Measurements from ENCODE around the gene SLC25A26. TPM values are rescaled to one million over a fixed set of nuclear protein-coding genes. Genes with fewer than 3 reads are reported as not detected.

The SLC25A26 gene
- total RNA-seq, 3 donors from 2014 or later, result 15.9 to 25.8 (median 20.2) TPM

- no peak for TF ChIP-seq CTCF (IDR thresholded peaks at IDR 0.05)
- H3K4me1 ChIP-seq (ENCODE audit: low read depth), result no peaks in the 10 kb centered on the region
- H3K4me3 ChIP-seq, result no peak overlapping the region
- intact Hi-C loops (cut with DNase I, micrococcal nuclease), result no loop called here
- DNase-seq (no peak), ATAC-seq (no peak)
- H3K9me3 ChIP-seq, result no peaks in the 10 kb centered on the region
- no peaks in the 10 kb centered on the region for H3K36me3 ChIP-seq (ENCODE audit: low read depth)
These were observed 21.7 kb upstream of the SLC25A26 start for GRCh38 chr3:66199089-66199473.

GRCh38 chr3:66200147-66200546 lies 20.7 kb upstream of the SLC25A26 start:
- peak in 1 of 3 donors; percentile 21 for DNase-seq
- peak; percentile 63 for ATAC-seq
- no peaks in the 10 kb centered on the region for H3K36me3 ChIP-seq (ENCODE audit: low read depth)
- intact Hi-C loops (cut with DNase I, micrococcal nuclease), result no loop called here
- no peaks in the 10 kb centered on the region for H3K9me3 ChIP-seq
- no peaks in the 10 kb centered on the region for H3K4me1 ChIP-seq (ENCODE audit: low read depth)
- no peak overlapping the region for H3K4me3 ChIP-seq
- no peak for TF ChIP-seq CTCF (IDR thresholded peaks at IDR 0.05)

- TF ChIP-seq CTCF (IDR thresholded peaks at IDR 0.05), result no peak
- DNase-seq (no peak), ATAC-seq (no peak)
- intact Hi-C loops (cut with DNase I, micrococcal nuclease), result no loop called here
- Histone ChIP-seq H3K36me3 (ENCODE audit: low read depth) (no peaks in the 10 kb centered on the region), H3K9me3 (no peaks in the 10 kb centered on the region), H3K4me1 (ENCODE audit: low read depth) (no peaks in the 10 kb centered on the region), H3K4me3 (no peak overlapping the region)
These were observed 20.0 kb upstream of the SLC25A26 start for GRCh38 chr3:66200786-66201185.

GRCh38 chr3:66203275-66203674 lies 17.5 kb upstream of the SLC25A26 start:
- intact Hi-C loops (cut with DNase I, micrococcal nuclease), result no loop called here
- DNase-seq, result no peak
- Histone ChIP-seq H3K4me1 (ENCODE audit: low read depth) (no peaks in the 10 kb centered on the region), H3K4me3 (no peak overlapping the region), H3K9me3 (no peaks in the 10 kb centered on the region), H3K36me3 (ENCODE audit: low read depth) (no peaks in the 10 kb centered on the region)
- no peak for TF ChIP-seq CTCF (IDR thresholded peaks at IDR 0.05)
- ATAC-seq, result no peak

GRCh38 chr3:66206806-66207205 lies 14.0 kb upstream of the SLC25A26 start:
- H3K4me1 ChIP-seq (ENCODE audit: low read depth), result no peaks in the 10 kb centered on the region
- no peak for ATAC-seq
- H3K4me3 ChIP-seq, result no peak overlapping the region
- DNase-seq, result no peak
- H3K9me3 ChIP-seq, result no peaks in the 10 kb centered on the region
- H3K36me3 ChIP-seq (ENCODE audit: low read depth), result no peaks in the 10 kb centered on the region
- intact Hi-C loops (cut with DNase I, micrococcal nuclease), result no loop called here
- TF ChIP-seq CTCF (IDR thresholded peaks at IDR 0.05), result no peak

- no peaks in the 10 kb centered on the region for H3K36me3 ChIP-seq (ENCODE audit: low read depth)
- ATAC-seq (no peak), DNase-seq (no peak)
- no peak for TF ChIP-seq CTCF (IDR thresholded peaks at IDR 0.05)
- H3K4me1 ChIP-seq (ENCODE audit: low read depth), result no peaks in the 10 kb centered on the region
- no peak overlapping the region for H3K4me3 ChIP-seq
- intact Hi-C loops (cut with DNase I, micrococcal nuclease), result no loop called here
- no peaks in the 10 kb centered on the region for H3K9me3 ChIP-seq
These were observed 12.6 kb upstream of the SLC25A26 start for GRCh38 chr3:66208189-66208588.
